Fibroblast of the aortic adventitia (primary cell): Measurements from ENCODE around the gene DHX29. TPM values are rescaled to one million over a fixed set of nuclear protein-coding genes. Genes with fewer than 3 reads are reported as not detected.

ENCODE experiments used
- total RNA-seq: library from RNA; depleted of rRNA; stranded (reverse); fragments of >200 nt; gene quantifications from 2 replicates; pipeline ENCODE4 v1.2.3, GENCODE V29; 2012; ENCODE audit warnings: low replicate concordance

Gene DHX29
- total RNA-seq, 1 donor = 53.4 TPM

Other genes with a start within 250 kb of the DHX29 start
- not detected in 2 replicates for gene GZMA, start 205.0 kb downstream of the DHX29 start, total RNA-seq
- 79.7 and 244 TPM in 2 replicates for gene GPX8, start 147.5 kb downstream of the DHX29 start, total RNA-seq
- not detected in 2 replicates for gene CDC20B, start 134.5 kb downstream of the DHX29 start, total RNA-seq
- not detected in 2 replicates for gene MCIDAS, start 80.4 kb downstream of the DHX29 start, total RNA-seq
- gene CCNO, start 74.1 kb downstream of the DHX29 start, total RNA-seq = 0.18 TPM in 1 of 2 replicates, not detected in the other
- gene MTREX, start 295 bp upstream of the DHX29 start, total RNA-seq = 102 and 123 TPM in 2 replicates
- 71.8 and 254 TPM in 2 replicates for gene PLPP1, start 227.3 kb upstream of the DHX29 start, total RNA-seq